DMS153 treated with DMSO at 0.1 percent for 48 hours (cell line): Measurements from ENCODE around the gene MYO5B.
"Not testable (repeated sequence)": the region's sequence is repeated elsewhere in the genome, so short reads cannot be mapped to it uniquely, and the experiment has no call there.

Source experiments
- DNase-seq: peaks from one replicate; lab custom pipeline; 2025; ENCODE audit not compliant: unreplicated experiment; lab: John Stamatoyannopoulos, UW

Gene MYO5B

DNA sequence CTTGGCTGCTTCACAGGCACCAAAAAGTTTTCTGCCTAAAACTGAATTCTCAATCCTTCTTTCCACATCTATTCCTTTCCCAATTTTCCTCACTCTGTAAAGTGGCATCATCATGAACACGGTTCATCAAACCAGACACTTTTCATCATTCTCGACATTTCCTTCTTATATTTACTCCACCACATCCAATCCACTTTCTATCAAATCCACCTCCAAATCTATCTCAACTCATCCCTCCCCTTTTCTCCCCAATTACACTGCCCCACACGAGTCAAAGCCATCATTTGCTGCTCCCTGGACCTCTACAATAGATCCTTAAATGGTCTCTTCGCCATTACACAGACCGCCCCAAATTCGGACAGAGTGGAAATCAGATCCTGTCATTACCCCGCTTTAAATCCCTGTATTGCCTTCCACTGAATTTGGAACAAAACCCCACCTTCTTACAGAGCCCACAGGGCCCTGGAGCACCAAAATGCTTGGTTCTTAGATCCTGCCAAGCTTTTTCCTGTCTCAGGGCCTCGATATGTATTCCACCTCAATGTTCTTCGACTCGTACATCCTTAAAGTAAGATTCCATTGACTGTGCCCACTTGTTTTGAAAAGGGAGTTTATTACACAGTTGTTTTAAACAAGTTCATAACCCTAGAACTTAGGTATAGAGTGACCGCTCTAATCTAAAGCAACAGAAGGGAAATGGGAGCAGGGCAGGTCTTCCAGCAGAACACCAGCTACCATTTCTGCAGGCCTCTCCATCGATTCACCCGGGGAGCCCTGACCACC, 382.5 kb downstream of the MYO5B start:
- DNase-seq: peak; percentile 47

DNA sequence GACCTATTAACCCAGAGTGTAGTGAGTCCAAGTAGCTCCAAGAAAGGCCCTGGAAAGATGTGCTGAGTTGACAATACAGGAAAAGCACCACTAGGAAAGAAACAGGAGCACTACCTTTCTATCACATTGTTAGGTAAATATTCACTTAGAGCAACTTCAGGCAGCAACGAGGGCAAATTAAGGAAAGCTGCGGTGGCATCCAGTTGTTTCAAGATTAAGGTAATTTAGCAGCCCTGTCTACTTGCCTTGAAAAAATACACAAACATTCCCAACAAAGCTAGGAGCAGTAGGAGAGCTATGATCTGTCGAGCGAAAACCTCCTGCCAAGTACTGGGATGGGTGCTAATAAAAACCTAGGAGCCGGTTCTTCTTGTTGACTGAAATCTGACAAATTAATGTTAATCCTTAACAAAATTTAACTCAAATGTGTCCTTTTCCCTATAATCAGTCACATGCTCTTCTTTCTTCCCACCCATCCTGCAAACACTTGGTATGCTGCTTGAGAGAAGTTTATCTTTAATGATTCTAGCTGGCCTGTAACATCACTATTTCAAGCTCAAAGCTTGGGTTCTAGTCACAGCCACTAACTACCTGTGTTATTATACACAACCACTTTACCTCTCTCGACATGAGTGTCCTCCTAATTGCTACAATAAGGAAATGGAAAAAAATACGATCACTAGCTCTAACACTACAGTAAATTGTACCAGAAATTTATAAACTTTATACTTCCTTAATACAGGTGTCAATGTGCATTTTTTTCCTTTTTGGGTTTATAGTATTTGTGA, 383.6 kb downstream of the MYO5B start:
- peak; percentile 42 for DNase-seq

DNA sequence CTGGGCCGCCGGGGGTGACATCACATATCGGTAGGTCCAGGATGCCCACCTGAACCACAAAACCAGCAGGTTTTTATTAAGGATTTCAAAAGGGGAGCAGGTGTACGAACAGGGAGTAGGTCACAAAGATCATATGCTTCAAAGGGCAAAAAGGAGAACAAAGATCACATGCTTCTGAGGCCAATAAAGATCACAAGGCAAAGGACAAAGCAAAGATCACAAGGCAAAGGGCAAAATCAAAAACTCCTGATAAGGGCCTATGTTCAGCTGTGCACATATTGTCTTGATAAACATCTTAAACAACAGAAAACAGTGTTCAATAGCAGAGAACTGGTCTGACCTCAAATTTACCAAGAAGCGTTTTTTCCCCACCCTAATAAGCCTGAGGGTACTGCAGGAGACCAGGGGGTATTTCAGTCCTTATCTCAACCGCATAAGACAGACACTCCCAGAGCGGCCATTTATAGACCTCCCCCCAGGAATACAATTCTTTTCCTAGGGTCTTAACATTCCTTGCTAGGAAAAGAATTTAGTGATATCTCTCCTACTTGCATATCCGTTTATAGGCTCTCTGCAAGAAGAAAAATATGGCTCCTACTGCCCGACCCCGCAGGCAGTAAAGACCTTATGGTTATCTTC, 386.3 kb downstream of the MYO5B start:
- not testable (repeated sequence) for DNase-seq

DNA sequence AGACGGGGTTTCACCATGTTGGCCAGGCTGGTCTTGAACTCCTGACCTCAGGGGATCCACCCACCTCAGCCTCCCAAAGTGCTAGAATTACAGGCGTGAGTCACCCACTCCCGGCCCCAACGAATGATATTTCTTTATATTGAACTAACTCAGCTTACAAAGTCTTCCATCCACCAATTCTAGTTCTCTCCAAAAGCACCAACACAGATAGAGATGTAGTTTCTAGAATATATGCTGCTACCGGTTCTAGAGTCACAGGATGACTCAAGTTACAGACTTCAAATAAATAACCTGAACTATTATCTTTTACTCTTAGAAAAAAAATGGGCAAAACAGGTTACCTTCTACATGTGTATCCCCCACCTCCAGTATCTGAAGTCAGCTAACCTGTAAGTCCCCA, 390.9 kb downstream of the MYO5B start:
- DNase-seq: no peak

DNA sequence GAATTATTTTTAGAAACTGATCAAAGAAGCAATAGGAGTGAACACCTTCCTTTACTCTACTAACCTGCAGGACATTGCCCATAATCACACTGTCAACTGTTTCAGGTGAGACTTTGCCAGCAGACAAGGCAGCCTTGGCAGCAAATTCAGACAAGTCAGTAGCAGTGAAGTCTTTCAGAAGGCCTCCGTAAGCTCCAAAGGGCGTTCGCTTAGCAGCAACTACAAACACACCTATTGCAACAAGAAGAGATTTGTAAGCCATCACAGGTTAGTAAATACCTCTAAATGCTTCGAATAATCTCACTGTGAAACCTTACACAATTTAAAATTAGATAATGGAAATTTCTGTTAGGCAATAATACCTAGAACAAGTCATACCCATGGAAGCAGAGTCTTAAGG, 392.3 kb downstream of the MYO5B start:
- no peak for DNase-seq

DNA sequence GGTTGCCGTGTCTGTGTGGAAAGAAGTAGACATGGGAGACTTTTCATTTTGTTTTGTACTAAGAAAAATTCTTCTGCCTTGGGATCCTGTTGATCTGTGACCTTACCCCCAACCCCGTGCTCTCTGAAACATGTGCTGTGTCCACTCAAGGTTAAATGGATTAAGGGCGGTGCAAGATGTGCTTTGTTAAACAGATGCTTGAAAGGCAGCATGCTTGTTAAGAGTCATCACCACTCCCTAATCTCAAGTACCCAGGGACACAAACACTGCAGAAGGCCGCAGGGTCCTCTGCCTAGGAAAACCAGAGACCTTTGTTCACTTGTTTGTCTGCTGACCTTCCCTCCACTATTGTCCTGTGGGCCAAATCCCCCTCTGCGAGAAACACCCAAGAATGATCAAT, 394.5 kb downstream of the MYO5B start:
- DNase-seq: not testable (repeated sequence)

DNA sequence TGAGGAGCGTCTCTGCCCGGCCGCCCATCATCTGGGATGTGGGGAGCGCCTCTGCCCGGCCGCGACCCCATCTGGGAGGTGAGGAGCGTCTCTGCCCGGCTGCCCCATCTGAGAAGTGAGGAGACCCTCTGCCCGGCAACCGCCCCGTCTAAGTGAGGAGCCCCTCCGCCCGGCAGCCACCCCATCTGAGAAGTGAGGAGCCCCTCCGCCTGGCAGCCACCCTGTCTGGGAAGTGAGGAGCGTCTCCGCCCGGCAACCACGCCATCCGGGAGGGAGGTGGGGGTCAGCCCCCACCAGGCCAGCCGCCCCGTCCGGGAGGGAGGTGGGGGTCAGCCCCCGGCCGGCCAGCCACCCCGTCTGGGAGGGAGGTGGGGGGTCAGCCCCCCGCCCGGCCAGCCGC, 395.1 kb downstream of the MYO5B start:
- not testable (repeated sequence) for DNase-seq

DNA sequence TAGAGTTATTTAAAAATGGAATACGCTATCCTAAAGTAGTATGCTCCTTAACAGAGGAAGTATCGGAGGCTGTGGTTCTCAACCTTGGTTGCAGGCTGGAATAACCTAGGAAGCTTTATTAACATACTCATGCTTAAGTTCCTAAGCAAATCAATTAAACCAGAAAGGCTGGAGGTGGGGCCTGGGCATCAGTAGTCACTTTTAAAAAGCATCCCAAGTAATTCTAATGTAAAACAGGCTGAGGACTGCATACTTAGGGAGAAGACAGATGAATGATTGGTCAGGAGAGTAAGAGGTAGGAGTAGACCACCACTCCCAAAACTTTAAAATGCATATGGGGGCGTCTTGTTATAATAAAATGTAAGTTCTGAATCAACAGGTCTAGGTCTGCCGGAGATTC, 396.9 kb downstream of the MYO5B start:
- no peak for DNase-seq

DNA sequence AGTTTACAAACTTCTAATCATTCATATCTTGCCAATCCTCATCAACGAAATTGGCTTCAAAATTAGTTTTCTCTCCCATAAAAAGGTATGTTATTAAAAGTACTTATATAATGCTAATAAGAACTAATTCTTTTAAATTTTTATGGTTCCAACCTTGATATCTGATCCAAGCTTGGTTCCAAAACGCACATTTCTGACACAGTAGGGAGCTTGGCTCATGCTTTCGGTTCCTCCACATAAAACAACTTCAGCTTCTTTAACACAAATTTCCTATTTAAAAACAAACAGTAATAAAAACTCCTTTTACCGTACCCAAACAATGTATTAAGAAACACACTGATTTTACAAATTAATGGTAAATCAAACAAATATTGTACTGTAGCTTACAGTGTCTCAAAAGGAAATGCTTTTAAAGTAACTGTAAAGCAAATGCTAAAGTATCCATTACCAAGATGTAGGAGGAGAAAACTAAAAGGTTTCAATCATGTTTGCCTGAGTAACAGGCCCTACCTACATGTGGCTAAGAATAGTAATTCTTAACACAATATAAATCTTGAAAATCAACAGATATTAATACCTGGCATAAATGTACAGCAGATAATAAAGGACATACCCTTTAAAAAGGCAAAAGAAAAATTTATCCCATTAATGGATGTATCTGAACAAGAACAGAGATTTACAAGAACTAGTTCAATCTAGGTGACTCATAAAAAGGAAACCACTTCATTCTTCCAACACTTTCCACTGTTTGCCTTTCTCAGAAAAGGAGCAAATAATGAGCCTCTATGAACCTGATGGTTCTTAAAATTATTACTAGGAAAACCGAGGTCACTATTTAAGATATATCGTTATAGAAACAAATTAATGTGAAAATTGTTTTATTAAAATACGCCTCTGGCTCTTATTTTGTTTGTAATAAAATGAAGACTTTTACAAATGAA, 399.1 kb downstream of the MYO5B start:
- no peak for DNase-seq

DNA sequence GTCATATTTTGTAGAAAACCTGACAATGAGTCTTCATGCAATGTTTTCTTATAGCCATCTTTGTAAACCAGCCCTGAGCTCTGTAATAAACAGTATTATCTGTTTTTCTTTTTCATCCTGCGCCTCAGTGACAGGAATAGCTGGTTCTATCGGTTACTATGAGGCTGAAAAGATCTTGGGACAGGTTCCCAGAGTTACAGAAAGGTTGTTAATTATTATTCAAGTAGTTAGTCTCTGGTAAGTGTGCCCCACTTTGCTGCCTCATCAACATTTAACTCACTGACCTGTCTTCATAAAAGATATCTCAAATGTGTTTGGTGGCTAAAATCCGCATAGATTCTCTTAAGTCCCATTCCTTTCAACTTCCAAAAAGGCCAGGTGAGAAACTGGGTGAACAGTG, 400.2 kb downstream of the MYO5B start:
- DNase-seq: no peak

DNA sequence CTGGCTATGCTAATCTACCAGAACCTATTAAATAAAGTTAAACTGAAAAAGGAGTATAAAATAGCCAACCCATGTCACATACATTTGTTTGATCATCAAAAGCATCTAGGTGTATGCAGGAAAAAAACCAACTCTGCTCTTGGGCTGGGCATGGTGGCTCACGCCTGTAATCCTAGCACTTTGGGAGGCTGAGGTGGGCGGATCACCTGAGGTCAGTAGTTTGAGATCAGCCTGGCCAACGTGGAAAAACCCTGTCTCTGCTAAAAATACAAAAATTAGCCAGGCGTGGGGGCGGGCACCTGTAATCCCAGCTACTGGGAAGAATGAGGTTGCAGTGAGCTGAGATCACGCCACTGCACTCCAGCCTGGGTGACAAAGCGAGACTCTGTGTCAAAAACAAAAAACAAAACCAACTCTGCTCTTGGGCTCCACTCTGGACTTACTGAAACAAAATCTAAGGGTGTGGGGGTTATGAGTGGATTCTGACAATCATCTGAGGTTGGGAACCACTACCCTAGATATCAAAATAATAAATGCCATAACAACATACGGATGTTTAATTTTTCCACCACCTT, 405.3 kb downstream of the MYO5B start:
- DNase-seq: not testable (repeated sequence)

DNA sequence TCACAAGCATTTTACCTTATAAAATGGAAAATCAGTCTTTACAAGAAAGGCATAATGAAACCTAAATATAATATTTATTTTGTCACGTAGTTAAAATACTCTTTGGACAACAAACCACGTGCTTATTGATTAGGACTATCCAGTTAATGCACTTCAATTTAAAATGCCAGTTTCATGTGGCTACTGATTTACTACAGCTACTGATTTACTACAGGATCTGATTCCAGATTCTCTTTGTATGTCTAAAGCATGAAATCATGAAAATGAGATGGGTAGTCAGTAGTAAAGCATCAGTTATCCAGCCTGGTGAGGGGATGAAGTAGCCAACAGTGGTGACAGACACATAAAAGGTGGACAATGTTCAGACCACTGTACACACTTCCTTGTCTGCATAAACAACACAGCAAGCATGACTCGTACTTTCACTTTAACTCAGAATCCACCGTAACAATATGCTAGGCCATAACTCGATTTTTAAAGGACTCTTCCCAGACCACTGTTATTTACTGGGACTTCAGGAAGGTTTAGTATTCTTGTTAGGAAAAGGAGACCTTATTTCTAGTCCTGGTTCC, 406.5 kb downstream of the MYO5B start:
- no peak for DNase-seq

DNA sequence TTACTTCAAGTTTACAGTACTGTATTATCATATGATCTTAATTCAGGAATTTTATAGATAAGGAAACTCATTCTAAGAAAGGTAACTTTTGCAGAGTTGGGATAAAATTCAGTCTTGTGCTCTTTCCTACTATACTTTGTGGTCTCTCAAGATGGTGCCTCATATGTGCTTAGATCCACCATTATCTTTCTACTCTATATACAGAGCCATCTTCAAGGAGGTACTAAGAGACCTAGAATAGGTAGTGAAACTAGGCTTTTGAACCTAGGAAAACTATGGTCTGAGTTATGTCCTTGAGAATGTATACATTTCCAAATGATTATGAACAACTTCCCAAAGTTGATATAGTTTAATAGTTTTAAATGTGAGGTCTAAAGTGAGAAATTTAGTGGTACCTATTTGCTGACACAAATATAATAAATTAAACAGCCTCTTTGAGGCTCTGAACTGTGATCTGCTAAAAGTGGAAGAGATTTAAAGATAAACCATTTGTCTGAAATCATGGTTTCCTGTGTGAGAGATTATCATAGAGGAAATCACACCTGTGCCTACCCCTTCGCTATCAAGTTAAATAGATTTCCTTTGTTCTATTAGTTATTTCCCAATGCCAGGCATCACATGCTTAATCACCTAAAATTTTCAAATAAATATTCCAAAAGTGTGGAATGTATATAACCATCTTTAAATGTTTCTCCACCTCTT, 408.8 kb downstream of the MYO5B start:
- DNase-seq: no peak

DNA sequence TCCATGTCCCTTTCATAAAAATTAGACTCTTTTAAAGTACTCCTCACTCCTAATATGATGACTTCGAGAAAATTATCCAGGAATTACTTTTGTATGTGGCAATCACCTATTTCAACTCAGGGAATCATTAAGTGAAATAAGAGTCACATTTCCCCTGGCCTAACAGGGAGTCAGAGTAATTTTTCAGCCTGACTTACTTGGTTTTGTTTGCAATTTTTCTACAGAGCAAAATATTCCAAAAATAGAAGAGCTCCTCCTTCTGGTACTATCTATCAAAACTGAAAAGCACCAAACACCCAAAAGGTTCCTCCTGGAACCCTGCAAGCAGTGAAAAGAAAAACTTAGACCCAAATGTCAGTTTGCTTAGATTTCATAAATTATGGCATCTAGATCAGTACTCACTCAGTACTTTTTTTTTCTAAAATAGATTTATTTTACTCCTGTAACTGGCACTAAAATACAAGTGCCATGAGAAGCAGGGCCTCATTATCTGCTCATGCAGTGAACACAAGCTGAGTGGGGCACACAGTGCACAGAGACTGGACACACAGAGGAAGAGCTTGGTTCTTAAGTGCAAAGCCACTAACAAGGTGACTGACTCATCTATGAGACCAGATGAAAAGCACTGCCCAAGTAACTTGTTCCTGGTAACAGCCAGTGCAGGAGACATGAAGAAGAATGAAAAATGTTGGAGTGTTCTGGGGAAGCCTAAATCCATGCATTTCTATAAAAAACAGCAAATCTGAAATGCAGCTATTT, 410.3 kb downstream of the MYO5B start:
- DNase-seq: no peak

DNA sequence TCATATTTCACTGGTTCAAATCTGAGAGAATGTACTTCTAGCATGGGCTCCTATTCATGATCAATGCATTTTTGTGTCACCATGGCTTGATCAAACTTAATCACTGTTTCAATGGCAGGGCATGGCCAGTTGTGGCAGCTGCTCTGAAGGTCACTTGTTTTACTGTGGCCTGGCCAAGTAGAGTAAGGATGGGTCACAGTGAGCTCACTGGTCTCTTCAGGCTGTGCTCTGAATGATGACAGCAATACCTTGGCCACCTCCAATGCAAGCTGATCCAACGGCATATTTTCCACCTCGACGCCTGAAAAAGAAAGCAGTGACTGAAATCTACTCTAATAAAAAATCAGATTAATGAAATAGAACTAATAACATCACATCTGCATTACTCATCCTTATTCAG, 411.3 kb downstream of the MYO5B start:
- DNase-seq: not testable (repeated sequence)

DNA sequence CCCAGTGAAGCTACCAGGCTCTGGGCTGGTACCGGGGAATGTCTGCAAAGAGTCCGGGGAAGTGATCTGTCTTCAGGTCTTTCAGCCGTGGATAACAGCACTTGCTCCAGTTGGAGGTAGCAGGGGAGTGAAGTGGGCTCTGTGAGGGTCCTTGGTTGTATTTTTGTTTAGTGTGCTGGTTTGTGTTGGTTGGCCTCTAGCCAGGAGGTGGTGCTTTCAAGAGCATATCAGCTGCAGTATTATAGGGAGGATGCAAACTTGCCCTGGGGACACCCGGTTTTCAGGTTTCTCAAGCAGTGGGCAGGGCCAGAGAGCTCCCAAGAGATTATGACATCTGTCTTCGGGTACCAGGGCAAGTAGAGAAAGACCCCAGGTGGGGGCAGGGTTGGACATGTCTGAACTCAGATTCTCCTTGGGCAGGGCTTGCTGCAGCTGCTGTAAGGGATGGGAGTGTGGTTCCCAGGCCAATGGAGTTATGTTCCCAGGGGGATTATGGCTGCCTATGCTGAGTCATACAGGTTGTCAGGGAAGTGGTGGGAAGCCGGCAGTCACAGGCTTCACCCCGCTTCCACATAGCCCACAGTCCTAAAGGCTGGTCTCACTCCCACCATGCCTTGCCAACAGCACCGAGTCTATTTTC, 416.0 kb downstream of the MYO5B start:
- DNase-seq: no peak
